ENCODE results near the gene WDR26.
"Not testable (repeated sequence)": the region's sequence is repeated elsewhere in the genome, so short reads cannot be mapped to it uniquely, and the experiment has no call there.

The WDR26 gene

GRCh38 chr1:224433701-224434672 is 610 bp downstream of the WDR26 start:
- DNase-seq, result peak; percentile 49

DNA sequence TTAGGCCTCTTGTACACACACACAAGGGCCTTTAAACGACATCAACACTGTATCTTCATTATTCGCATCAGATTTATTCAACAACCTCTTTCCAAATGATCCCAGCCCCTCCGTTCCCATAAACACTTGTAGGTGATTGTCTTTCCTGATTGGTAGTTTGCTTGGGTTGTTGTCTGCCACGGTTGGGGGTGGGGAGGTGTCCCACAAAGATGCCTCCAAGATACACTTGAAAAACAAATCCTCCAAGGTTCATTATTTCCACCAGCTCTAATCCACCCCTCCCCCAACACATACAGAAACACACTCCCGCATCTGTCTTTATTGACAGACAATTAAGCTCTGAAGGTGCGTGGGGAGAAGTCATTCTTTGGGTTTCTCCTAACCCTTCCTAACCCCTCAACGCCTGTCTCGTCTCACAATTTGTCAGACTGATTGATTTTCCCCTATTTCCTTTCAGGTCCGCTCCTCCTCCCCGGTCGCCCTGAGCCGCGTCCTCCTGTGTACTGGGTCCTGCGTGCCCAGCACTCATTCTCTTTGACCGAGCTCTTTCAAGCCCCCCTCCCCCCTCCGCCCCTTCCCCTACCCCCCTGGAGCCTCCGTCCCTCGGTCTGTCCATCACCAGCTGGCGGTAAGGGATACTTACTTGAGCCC is 1.4 kb downstream of the WDR26 start:
- DNase-seq, result no peak

GRCh38 chr1:224432672-224433040 is 1.9 kb downstream of the WDR26 start:
- DNase-seq, result no peak

DNA sequence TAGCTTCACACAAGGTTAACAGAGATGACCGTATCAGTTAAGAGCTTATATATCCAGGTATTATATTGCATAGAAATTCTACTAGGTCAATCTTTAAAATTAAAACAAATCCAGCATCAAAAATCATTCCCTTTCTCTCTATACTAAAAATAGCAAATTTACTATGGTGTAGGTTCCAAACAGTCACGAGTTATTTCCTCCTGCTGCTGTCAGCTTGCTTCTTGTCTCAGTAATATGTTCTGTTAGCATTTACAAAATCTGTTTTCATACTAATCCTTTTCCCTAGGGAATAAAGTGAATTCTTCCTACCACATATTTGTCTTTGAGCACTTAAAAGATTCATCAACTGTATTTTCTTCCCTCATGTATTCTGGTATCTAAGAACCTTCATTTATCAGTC is 2.5 kb downstream of the WDR26 start:
- no peak for DNase-seq

DNA sequence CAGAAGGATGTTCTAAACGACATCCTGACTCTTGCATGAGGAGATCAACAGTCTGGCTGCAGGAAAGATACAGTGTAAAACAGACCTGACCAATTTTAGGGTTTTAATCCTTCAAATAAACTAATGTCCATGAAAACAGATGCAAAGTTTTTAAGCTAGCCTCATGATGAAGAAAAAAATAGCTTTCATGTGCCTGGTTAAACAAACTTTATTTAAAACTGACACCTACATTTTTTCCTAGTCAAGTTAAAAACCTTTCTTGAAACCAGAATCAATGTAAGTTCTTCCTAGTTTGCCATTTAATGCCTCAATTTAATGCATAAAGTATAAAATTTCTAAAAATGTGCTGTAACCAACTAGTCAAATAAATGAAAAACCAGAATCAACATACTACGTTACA is 2.9 kb downstream of the WDR26 start:
- DNase-seq, result no peak

DNA sequence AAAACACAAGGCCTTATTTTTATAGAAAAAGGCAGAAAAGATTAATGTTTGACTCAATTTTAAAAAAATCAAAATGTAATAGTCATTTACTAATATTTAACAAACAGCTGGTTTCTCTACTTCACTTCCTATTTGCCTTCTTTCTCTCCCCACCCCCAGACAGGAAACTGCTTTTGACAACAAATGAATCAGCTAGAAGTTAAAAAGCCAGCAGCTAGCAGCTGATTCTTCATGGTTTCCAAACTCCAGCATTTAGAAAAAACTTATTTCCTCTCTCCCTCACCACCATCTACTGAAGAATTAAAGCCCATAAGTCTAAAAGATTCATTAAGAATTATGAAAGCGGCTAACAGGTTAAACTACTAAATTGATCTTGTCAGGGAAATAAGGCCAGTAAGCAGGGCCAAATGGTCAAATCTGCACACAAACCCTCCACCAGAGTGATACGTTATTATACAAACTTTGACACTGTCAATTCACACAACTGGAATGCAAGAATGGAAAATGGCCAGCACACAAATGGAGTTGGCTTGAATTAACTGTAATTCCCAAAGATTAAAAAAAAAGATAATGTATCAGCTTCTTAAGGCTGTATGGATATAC is 4.0 kb downstream of the WDR26 start:
- DNase-seq, result no peak

- DNase-seq, result no peak
These were observed 4.8 kb downstream of the WDR26 start for GRCh38 chr1:224429616-224430326.

DNA sequence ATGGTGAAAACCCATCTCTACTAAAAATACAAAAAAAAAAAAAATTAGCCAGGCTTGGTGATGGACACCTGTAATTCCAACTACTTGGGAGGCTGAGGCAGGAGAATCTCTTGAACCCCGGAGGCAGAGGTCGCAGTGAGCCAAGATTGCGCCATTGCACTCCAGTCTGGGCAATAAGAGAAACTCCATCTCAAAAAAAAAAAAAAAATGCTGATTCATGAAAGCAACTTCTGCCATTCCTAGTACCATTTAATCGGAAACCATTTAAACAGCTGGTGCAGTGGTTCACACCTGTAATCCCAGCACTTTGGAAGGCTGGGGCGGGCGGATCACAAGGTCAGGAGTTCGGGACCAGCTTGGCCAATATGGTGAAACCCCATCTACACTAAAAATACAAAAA is 5.9 kb downstream of the WDR26 start:
- not testable (repeated sequence) for DNase-seq

DNA sequence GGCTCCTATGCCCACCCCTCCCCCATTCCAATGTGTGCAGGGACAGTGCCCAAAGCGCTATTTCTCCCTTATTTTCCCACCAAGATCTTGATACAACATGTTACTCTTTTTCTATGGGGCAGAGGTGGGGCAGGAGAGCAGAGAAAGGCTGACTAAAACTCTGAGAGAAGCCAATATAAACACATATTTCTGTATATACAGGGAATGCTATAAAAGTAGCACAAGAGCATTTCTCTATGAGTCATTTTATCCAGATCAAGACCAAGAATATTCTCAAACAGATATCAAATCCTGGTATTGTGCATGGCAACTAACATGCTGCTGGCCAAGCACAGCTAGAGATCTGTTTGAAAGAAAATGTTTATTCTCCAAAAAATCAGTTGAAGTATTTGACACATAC is 7.3 kb downstream of the WDR26 start:
- DNase-seq, result no peak

DNA sequence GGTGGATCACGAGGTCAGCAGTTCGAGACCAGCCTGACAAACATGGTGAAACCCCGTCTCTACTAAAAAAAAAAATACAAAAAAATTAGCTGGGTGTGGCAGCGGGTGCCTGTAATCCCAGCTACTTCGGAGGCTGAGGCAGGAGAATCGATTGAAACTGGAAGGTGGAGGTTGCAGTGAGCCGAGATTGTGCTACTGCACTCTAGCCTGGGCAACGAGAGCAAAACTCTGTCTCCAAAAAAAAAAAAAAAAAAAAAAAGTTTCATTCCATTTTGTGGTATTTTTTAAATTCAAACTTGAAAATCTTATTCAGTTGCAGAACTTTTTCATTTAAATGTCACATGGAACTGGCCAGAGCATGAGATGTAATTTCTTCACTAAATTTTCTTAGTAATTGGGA is 7.7 kb downstream of the WDR26 start:
- DNase-seq, result not testable (repeated sequence)

DNA sequence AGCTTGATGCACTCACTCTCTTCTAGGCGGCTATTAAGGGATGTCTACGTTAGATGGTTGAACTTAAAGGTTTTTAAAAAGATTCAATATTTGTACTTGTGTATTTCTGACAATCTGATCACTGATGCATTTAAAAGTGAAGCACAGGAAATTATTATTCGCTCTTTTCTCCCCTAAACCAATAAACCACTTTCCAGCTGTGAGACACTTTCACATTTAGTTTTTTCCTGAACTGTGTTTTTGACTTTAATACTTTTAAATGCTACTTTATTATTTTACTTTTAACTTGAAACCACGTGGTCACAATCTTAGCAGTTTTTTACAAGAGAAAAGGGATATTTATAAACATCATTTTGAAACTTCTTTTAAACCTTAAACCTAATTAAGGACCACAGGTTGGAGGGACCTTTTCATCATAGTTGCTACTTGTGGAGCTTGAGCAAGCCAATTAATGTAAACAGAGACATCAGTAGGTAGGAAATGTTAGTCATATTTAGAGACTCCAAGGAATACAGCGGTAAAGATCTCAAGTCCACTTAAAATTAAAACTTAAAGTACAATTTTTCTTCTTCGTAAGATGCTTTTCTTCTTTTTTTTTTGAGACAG is 9.2 kb downstream of the WDR26 start:
- no peak for DNase-seq

DNA sequence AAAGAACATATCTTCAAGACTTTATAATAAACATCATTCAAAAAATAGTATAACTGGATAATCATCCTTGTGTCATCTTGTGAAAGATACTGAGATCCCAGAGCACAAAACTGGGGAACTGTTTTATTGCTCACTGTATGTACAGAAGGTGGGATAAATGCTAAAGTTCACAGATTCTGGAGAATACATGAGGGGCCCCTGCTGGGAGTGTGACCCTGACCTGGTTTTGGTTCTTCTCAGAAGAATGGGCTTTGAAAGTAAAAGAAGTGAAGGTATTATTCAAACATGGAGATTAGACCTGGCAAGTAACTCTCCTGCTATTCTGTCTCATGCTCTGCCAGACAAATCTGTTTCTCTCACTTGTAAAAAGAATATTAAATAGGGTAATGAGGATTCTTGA is 14.5 kb downstream of the WDR26 start:
- no peak for DNase-seq

DNA sequence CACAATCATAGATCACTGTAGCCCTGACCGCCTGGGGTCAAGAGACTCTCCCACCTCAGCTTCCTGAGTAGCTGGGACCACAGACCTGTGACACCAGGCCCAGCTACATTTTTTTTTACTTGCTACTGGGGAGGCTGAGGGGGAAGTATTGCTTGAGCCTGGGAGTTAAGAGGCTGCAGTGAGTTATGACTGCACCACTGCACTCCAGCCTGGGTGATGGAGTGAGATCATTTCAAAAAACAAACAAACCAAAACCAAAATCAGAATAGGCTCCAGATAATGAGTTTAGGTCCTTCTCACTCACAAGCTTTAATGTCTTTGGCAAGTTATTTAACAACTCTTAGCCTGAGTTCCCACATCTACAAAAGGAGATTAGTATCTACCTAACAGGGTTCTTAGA is 22.8 kb downstream of the WDR26 start:
- DNase-seq, result no peak

DNA sequence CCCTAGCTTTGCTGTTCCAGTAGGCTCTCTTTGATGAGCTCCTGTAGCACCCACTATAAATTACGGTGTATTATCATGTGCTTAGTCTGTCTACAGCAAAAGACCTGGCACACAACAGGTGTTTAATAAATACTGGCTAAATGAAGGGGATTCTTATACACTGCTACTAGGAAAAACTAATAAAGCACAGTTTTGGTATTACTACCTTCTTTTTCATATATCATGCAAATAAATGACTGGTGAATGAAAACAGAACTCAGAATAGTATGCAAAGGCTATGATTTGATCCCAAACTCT is 26.4 kb downstream of the WDR26 start:
- no peak for DNase-seq

DNA sequence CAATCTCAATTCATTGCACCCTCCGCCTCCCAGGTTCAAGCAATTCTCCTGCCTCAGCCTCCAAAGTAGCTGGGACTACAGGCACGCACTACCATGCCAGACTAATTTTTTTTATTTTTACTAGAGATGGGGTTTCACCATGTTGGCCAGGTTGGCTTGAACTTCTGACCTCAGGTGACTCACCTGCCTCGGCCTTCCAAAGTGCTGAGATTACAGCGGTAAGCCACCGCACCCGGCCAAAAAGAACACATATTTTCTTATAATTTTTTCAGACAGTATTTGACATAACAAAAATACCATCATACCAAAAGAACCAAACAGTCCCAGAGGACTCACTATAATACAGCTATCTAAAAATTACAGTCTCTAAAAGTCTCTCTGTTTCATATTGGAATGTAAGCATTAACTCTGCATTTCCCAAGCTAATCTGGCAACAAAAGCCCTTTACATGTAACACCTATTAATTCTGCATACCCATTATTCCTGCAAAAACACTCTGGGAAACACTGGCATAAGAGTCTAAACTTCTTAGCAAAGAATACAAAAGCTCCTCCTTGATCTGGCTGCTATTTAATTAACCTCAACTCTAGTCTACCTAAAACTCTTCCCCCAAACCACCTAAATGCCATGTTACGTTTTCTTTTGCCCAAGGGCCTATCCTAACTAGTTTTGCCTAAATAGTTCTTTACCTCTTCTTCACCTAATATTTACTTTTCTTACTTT is 26.9 kb downstream of the WDR26 start:
- no peak for DNase-seq

DNA sequence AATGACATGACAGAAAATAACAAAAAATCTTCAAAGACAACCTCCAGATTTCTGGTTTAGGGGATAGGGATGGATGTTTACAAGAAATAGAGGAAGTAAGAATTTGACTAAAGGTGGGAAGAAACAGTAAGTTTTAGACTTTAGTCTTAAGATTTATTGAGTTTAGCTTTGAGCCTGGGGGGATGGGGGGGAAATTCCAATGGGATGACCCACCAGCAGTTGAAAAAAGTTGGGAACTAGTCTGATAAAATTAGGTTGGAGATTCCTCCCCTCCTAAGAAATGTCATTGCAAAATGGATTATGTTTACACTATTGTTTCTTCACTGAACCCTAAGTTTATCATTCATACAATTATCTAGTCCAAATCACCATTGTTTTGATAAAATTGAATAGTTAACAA is 28.4 kb downstream of the WDR26 start:
- no peak for DNase-seq

GRCh38 chr1:224405604-224405970 is 29.0 kb downstream of the WDR26 start:
- DNase-seq, result no peak

DNA sequence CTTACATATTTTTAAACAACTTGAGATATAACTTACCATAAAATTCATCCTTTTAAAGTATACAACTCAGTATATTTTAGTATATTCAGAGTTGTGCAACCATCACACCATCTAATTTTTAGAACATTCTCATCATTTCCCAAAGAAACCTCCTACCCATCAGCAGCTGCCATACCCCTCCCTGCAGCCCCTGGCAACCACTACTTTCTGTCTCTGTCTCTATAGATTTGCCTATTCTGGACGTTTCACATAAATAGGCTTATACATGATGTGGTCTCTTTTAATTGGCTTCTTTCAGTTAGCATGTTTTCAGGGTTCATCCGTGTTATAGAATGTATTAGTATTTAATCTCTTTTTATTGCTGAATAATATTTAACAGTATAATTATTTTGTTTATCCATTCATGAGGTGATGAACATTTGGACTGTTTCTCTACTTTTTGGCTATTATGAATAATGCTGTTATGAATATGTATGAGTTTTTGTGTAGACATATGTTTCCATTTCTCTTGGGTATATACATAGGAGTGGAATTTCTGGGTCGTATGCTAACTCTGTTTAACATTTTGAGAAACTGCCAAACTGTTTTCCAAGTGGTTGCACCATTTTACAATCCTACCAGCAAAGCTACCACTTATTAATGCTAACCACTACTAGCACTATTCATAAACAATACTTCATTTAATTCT is 29.5 kb downstream of the WDR26 start:
- DNase-seq, result no peak

DNA sequence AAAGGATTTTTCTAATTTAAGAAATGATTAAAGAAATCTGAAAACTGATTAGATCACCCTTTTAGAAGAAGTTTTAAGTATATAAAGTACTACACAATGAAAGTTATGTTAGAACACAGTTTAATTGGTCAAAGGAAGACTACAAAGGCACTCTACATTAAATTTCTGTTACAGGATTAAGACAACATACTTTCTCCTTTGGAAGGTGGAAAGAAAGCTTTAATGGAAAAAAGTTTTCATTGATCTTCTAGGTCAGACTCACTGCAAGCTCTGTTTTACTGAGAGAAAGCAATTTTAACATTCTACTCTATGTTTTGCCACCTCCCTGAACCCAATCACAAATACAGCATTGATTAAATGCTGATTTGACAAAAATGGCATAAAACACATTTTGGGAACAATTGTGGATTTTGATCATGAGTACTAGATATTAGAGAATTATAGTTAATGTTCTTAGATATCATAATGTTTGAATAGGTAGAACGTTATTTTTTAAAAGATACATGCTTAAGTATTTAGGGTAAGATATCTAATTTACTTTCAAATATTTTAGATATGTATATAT is 32.0 kb downstream of the WDR26 start:
- no peak for DNase-seq

GRCh38 chr1:224399887-224400286 is 34.7 kb downstream of the WDR26 start:
- DNase-seq, result no peak

- DNase-seq, result no peak
These were observed 41.3 kb downstream of the WDR26 start for GRCh38 chr1:224393294-224393693.
